Breast epithelium (tissue), 3 donors: ENCODE measurements around the gene MRPL30.

Source experiments
- CTCF ChIP-seq, 3 donors: fragments of 450-650 bp; IDR thresholded peaks; one replicate each; pipeline ENCODE4 v1.5.1; 2016 to 2017; ENCODE audit warnings: antibody characterized with exemption in 3 of 3, mild to moderate bottlenecking in 3 of 3, moderate library complexity in 3 of 3
- POLR2A ChIP-seq: fragments of 450-650 bp; IDR thresholded peaks from one replicate; pipeline ENCODE4 v1.6.1; 2016; ENCODE audit warnings: antibody characterized with exemption, mild to moderate bottlenecking, moderate library complexity
- POLR2AphosphoS5 ChIP-seq, 3 donors: sonication (generic); formaldehyde crosslinking; IDR thresholded peaks; one replicate each; pipeline ENCODE4 v1.6.1; 2017; ENCODE audit warnings: antibody characterized with exemption in 3 of 3

GRCh38 chr2:99238599-99238998 is 57.6 kb downstream of the MRPL30 start:
- TF ChIP-seq POLR2A, result no peak
- TF ChIP-seq POLR2AphosphoS5 (IDR thresholded peaks at IDR 0.05), result no peak
- no peak for TF ChIP-seq CTCF (IDR thresholded peaks at IDR 0.05)
